Fibroblast of the aortic adventitia (primary cell): ENCODE results near the gene ZNF879. TPM values are rescaled to one million over a fixed set of nuclear protein-coding genes. Genes with fewer than 3 reads are reported as not detected.

Experiments used
- DNase-seq: peaks from one replicate; pipeline ENCODE4 v3.0.0-alpha.2; 2010; ENCODE audit warnings: low read depth
- H3K4me3 ChIP-seq: 2 replicates; pipeline ENCODE4 v1.5.1; 2011; ENCODE audit warnings: low read depth, mild to moderate bottlenecking, control low read depth, low read length, moderate library complexity
- CTCF ChIP-seq: IDR thresholded peaks from 2 replicates; pipeline ENCODE4 v1.5.1; 2011; ENCODE audit warnings: mild to moderate bottlenecking, low read length, control low read depth, inconsistent platforms; ENCODE audit not compliant: insufficient read depth
- total RNA-seq: library from RNA; depleted of rRNA; stranded (reverse); fragments of >200 nt; gene quantifications from 2 replicates; pipeline ENCODE4 v1.2.3, GENCODE V29; 2012; ENCODE audit warnings: low replicate concordance

The ZNF879 gene
- total RNA-seq, 1 donor: 3.9 TPM

GRCh38 chr5:179080724-179081123 is 57.1 kb downstream of the ZNF879 start:
- no peak for DNase-seq
- no peak for TF ChIP-seq CTCF

More at GRCh38 chr5:179080724-179081123, 57.1 kb downstream of the ZNF879 start:
- H3K4me3 ChIP-seq: no peak overlapping the region

Other genes with a start within 250 kb of the ZNF879 start
- gene ZNF354B, start 163.9 kb upstream of the ZNF879 start, total RNA-seq: 9.8 and 19.6 TPM in 2 replicates
- 0.36 and 2.7 TPM in 2 replicates for gene ZFP2, start 127.9 kb upstream of the ZNF879 start, total RNA-seq
- gene ZNF454, start 82.6 kb upstream of the ZNF879 start, total RNA-seq: 0.18 and 3.0 TPM in 2 replicates
- gene GRM6, start 28.5 kb upstream of the ZNF879 start, total RNA-seq: not detected in 2 replicates
- gene ZNF354C, start 36.6 kb downstream of the ZNF879 start, total RNA-seq: 8.6 and 10.5 TPM in 2 replicates